Measurements from ENCODE around the gene CLEC4G.

Gene CLEC4G

GRCh38 chr19:7699417-7700401, 32.2 kb downstream of the CLEC4G start:
- TF ChIP-seq GATA3 (IDR thresholded peaks at IDR 0.05; ENCODE audit: low read depth, low read length) (no peak), GATA2 (IDR thresholded peaks at IDR 0.05; ENCODE audit: low read depth, low read length) (no peak)

- TF ChIP-seq GATA3 (IDR thresholded peaks at IDR 0.05; ENCODE audit: low read depth, low read length), result no peak
- no peak for TF ChIP-seq GATA2 (IDR thresholded peaks at IDR 0.05; ENCODE audit: low read depth, low read length)
These were observed 32.9 kb downstream of the CLEC4G start for GRCh38 chr19:7699003-7699402.

DNA sequence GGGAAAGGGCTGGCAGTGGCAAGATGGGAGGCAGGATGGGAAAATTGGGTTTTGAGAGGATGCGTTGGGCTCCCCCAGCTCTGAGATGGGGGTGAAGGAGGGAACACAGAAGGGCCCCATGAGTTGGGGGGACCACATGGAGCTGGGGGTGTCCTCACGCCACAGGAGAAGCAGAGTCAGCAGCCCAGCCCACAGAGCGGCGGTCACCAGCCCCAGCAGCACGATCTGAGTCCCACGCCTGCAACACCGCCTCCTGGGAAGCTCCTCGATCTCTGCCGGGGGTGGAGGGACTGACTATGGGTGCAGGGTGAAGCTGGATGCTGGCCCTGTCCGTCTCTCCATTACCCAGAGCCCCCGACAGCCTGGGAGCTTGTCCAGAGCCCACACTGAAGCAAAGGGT, 33.3 kb downstream of the CLEC4G start:
- no peak for TF ChIP-seq GATA2 (IDR thresholded peaks at IDR 0.05; ENCODE audit: low read depth, low read length)
- TF ChIP-seq GATA3 (IDR thresholded peaks at IDR 0.05; ENCODE audit: low read depth, low read length), result no peak

- TF ChIP-seq GATA2 (IDR thresholded peaks at IDR 0.05; ENCODE audit: low read depth, low read length) (no peak), GATA3 (IDR thresholded peaks at IDR 0.05; ENCODE audit: low read depth, low read length) (no peak)
These were observed 34.1 kb downstream of the CLEC4G start for GRCh38 chr19:7697721-7698287.

DNA sequence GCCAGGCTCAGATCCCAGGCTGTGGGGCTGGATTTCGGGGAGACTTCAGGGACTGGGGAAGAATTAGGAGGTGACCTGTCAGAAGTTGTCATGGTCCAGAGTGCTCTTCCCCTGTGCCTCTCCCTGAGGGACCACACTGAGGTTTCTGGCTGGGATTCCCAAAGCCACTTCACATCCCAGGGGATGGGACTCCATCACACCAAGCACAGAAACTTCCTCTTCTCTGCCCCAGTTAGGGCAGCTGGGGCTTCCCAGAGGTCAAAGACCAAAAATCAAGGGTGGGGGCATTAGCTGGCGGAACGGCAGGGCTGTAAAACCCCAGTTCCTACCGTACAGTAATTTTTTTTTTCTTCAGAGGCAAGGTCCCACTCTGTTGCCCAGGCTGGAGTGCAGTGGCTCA, 37.4 kb downstream of the CLEC4G start:
- TF ChIP-seq GATA2 (IDR thresholded peaks at IDR 0.05; ENCODE audit: low read depth, low read length) (no peak), GATA3 (IDR thresholded peaks at IDR 0.05; ENCODE audit: low read depth, low read length) (no peak)

DNA sequence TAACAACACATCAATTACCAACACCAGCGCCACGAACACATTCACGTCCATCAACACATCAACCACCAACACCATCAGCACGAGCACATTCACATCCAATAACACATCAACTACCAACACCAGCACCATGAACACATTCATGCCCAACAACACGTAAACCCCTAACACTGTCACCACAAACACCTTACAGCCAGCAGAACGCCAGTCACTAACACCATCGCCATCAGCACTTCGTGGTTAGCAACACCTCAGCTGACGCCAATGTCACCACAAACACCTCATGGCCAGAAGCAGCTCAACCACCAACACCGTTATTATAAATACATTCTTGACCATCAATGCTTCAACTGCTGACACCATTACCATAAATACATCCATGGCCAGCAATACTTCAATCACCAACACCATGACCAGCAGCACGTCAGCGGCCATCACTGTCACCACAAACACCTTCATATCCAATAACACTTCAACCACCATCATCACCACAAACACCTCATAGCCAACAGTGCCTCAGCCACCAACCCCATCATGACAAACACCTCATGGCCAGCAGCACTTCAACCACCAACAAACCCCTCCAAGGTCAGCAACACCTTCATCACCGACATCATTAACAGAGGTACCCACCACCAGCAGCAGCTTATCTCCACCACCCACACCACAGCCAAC, 39.4 kb downstream of the CLEC4G start:
- TF ChIP-seq GATA2 (IDR thresholded peaks at IDR 0.05; ENCODE audit: low read depth, low read length) (no peak), GATA3 (IDR thresholded peaks at IDR 0.05; ENCODE audit: low read depth, low read length) (no peak)

- TF ChIP-seq GATA3 (IDR thresholded peaks at IDR 0.05; ENCODE audit: low read depth, low read length) (no peak), GATA2 (IDR thresholded peaks at IDR 0.05; ENCODE audit: low read depth, low read length) (no peak)
These were observed 40.4 kb downstream of the CLEC4G start for GRCh38 chr19:7691497-7691896.

GRCh38 chr19:7690779-7691258, 41.1 kb downstream of the CLEC4G start:
- TF ChIP-seq GATA2 (IDR thresholded peaks at IDR 0.05; ENCODE audit: low read depth, low read length) (no peak), GATA3 (IDR thresholded peaks at IDR 0.05; ENCODE audit: low read depth, low read length) (no peak)

GRCh38 chr19:7689165-7689564, 42.7 kb downstream of the CLEC4G start:
- TF ChIP-seq GATA2 (IDR thresholded peaks at IDR 0.05; ENCODE audit: low read depth, low read length), result no peak
- no peak for TF ChIP-seq GATA3 (IDR thresholded peaks at IDR 0.05; ENCODE audit: low read depth, low read length)

GRCh38 chr19:7687177-7687576, 44.7 kb downstream of the CLEC4G start:
- TF ChIP-seq GATA2 (IDR thresholded peaks at IDR 0.05; ENCODE audit: low read depth, low read length), result no peak
- no peak for TF ChIP-seq GATA3 (IDR thresholded peaks at IDR 0.05; ENCODE audit: low read depth, low read length)

- TF ChIP-seq GATA2 (IDR thresholded peaks at IDR 0.05; ENCODE audit: low read depth, low read length) (no peak), GATA3 (IDR thresholded peaks at IDR 0.05; ENCODE audit: low read depth, low read length) (no peak)
These were observed 46.1 kb downstream of the CLEC4G start for GRCh38 chr19:7685546-7686445.

DNA sequence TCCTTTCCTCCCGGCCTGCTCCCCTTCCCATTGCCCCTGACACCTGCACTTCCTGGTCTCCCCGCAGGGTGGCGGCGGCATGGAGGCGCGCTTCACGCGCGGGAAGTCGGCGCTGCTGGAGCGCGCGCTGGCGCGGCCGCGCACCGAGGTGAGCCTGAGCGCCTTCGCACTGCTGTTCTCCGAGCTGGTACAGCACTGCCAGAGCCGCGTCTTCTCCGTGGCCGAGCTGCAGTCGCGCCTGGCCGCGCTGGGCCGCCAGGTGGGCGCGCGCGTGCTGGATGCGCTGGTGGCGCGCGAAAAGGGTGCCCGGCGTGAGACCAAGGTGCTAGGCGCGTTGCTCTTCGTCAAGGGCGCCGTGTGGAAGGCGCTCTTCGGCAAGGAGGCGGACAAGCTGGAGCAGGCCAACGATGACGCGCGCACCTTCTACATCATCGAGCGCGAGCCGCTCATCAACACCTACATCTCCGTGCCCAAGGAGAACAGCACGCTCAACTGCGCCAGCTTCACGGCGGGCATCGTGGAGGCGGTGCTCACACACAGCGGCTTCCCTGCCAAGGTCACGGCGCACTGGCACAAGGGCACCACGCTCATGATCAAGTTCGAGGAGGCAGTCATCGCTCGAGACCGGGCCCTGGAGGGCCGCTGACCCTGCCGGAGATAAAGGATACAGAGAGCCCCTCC, 49.6 kb downstream of the CLEC4G start:
- no peak for TF ChIP-seq GATA3 (IDR thresholded peaks at IDR 0.05; ENCODE audit: low read depth, low read length)
